ENCODE data around the gene KCNH2. TPM values are rescaled to one million over a fixed set of nuclear protein-coding genes. Genes with fewer than 3 reads are reported as not detected.
A peak's percentile ranks its signal among the peaks of the same experiment; 100 is the strongest.

The KCNH2 gene
- total and polyA plus RNA-seq, 2 experiments from 2014 or later = 2.6 to 14.7 TPM

- Histone ChIP-seq H2AFZ (0 out of 2 replicates have a peak overlapping the region, but pooled peaks have one; percentile 23), H3K4me2 (peak overlapping the region; percentile 51), H3K27me3 (ENCODE audit: insufficient read depth) (peaks cover 12% of the 10 kb centered on the region), H3K79me2 (replicated peaks; ENCODE audit: insufficient read depth) (no peaks in the 10 kb centered on the region), H3K4me1 (ENCODE audit: insufficient read depth) (peaks cover 27% of the 10 kb centered on the region), H3K4me3 (peak overlapping the region; percentile 23; the same call in 1 of the 2 replicates), H3F3A (replicated peaks; ENCODE audit: low read depth) (0 out of 2 replicates have a peak, but pooled peaks cover 8% of the 10 kb centered on the region), H3K27ac (ENCODE audit: low read depth) (no peak overlapping the region), H3K9me2 (ENCODE audit: insufficient read depth) (no peaks in the 10 kb centered on the region), H4K20me1 (replicated peaks; ENCODE audit: insufficient read depth) (no peaks in the 10 kb centered on the region), H3K36me3 (ENCODE audit: insufficient read depth) (no peaks in the 10 kb centered on the region)
- DNase-seq (ENCODE audit: low spot score) (peak; percentile 85), ATAC-seq (peak; percentile 5)
- Mint-ChIP-seq H3K27ac (no peak overlapping the region; the same call in none of the 2 replicates), H3K4me3 (peak overlapping the region; percentile 64), H3K9me3 (no peaks in the 10 kb centered on the region), H3K27me3 (ENCODE audit: insufficient read depth, low read depth, poor library complexity) (peaks cover 25% of the 10 kb centered on the region), H3K36me3 (ENCODE audit: low read depth) (peaks cover 7% of the 10 kb centered on the region; the same call in 1 of the 3 replicates), H3K4me1 (peaks cover 40% of the 10 kb centered on the region)
- TF ChIP-seq POLR2AphosphoS5 (IDR thresholded peaks at IDR 0.05; ENCODE audit: low read depth) = no peak
- TF ChIP-seq CTCF (conservative IDR thresholded peaks at IDR 0.05; ENCODE audit: low read depth in 2 of 2) = no peak
- no peak for TF ChIP-seq NANOG (IDR thresholded peaks at IDR 0.05; ENCODE audit: borderline replicate concordance)
- no peak for TF ChIP-seq REST (IDR thresholded peaks at IDR 0.05; ENCODE audit: unreplicated experiment)
- TF ChIP-seq ETS1 (IDR thresholded peaks at IDR 0.05) = no peak
- TF ChIP-seq ZNF331 (CRISPR knock-in tag; IDR thresholded peaks at IDR 0.05; ENCODE audit: low read depth) = no peak
- no peak for TF ChIP-seq EZH2 (IDR thresholded peaks at IDR 0.05; ENCODE audit: low read depth, unreplicated experiment)
- TF ChIP-seq CREB1 (CRISPR knock-in tag; IDR thresholded peaks at IDR 0.05; ENCODE audit: low read depth) = no peak
- TF ChIP-seq ZNF462 (CRISPR knock-in tag; IDR thresholded peaks at IDR 0.05) = no peak
- TF ChIP-seq EZH2phosphoT487 (IDR thresholded peaks at IDR 0.05; ENCODE audit: unreplicated experiment) = no peak
- no peak for TF ChIP-seq JUNB (IDR thresholded peaks at IDR 0.05; ENCODE audit: unreplicated experiment)
- TF ChIP-seq STAT1 (IDR thresholded peaks at IDR 0.05; ENCODE audit: unreplicated experiment) = no peak
- TF ChIP-seq ZNF114 (CRISPR knock-in tag; IDR thresholded peaks at IDR 0.05) = no peak
These were observed 32.4 kb upstream of the KCNH2 start for GRCh38 chr7:151010307-151011096.

All from GM23338 (cell line).